Umbilical cord (tissue), 2 donors: ENCODE results near the gene THSD7B. TPM values are rescaled to one million over a fixed set of nuclear protein-coding genes. Genes with fewer than 3 reads are reported as not detected.
"Not testable (repeated sequence)": the region's sequence is repeated elsewhere in the genome, so short reads cannot be mapped to it uniquely, and the experiment has no call there.

Source experiments
- DNase-seq: peaks from one replicate; pipeline ENCODE4 v3.0.0-alpha.2; 2015; ENCODE audit warnings: low spot score
- total RNA-seq: library from RNA; depleted of rRNA; stranded (reverse); fragments of >200 nt; gene quantifications from one replicate; pipeline ENCODE4 v1.2.3, GENCODE V29; 2014; ENCODE audit warnings: low replicate concordance; ENCODE audit not compliant: insufficient read depth

The THSD7B gene
- total RNA-seq = 2.2 TPM

GRCh38 chr2:136765256-136766072 is at the start of gene THSD7B:
THSD7B (plus strand) TSS chr2:136765545; CDS start chr2:136882179, 116,634 bp downstream.
- no peak for DNase-seq

DNA sequence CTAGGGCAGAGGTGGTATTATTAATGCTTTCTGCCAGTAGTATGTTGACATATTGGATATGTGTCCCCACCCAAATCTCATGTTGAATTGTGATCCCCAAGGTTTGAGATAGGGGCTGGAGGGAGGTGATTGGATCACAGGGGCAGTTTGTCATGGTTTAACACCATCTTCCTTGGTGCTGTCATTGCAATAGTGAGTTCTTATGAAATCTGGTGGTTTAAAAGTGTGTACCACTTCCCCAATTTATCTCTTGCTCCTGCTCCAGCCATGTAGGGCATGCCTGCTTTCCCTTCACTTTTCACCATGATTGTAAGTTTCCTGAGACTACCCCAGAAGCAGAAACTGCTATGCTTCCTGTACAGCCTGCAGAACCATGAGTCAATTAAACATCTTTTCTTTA is 47.1 kb upstream of the THSD7B start:
- no peak for DNase-seq

DNA sequence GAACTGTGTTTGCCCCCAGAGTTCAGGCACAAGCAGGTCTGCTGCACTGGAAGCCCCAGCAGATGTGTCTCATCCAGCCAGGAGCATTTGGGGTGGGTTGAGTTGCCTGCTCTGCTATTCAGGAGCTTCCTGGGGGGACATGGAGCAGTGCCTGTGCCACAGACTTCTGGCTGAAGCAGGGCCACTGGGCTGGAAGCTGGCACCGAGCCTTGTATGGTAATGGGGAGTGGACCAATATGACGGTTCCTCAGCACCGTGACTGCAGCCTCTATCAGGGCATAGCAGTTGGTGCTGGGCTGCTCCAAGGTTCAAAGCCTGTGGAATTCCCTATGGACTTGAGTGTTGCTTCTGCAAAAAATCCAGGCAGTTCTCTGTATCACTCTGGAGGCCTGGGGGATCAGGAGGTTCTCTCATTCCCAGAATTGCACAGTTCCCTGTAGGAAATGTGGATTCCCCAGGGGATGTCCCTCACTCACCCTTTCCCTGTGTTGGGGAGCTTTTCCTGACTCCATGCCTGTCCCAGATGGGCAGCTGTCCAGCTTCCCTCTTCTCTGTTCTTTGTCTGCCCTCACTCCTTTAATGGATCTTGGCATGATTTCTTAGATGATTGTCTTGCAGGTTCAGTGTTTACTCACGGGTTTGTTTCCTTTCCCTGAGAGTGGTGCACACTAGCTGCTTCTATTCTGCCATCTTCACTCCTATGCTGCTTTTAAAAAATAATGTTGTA is 37.2 kb upstream of the THSD7B start:
- no peak for DNase-seq

DNA sequence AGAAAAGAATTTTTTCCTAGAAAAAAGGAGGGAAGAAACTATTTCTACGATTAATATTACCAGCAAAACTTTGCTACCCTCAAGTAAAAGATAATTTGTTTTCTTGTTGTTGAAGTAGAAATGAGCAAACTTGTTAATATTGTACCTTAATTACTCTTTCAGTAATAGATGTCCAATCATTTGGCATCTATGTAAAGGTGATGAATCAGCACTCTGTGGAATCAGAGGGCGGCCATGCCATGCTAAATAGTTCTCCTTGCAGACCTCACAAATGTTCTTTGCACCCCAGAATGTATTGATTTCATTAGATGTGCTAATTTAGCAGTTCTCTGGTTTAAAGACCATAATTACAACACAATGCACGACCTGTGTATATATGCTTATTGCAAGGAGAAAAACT is 29.1 kb upstream of the THSD7B start:
- DNase-seq = no peak

DNA sequence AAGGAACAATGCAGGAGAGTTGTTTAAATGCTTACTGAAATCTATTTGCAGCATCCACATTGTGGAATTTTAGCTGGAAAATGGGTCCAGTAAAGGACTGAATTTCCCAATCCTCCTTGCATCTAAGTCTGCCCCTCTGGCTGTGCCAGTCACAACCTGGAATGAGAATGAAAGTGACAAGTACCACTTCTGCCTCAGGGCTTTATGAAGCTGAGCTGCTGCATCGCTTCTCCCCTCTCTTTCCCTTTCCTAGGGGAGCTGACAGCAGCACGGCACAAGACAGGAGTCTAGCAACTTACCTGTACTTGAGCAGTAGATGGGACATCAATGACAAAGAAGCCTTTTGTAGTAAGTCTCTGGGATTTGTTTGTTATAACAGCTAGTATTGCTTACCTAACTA is 27.3 kb upstream of the THSD7B start:
- DNase-seq = no peak

GRCh38 chr2:136741471-136741870 is 23.9 kb upstream of the THSD7B start:
- DNase-seq = no peak

DNA sequence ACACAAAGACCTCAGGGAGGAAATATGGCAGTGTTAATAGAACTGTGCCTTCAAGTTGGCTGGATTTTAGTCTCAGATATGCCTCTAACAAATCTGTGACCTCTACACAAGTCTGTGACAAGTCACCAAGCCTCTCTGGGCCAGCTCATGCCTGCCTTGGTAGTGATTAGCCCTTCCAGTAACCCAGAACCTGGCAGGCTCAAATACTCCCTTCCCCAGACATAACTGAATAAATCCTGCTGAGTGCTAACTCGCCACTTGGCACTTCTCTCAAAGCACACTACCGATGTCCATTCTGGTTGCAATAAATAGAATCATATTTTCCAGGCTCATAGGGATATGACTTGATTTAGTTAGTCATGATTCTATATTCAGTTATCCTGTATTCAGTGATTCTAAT is 15.3 kb upstream of the THSD7B start:
- DNase-seq = no peak

- no peak for DNase-seq
These were observed 13.9 kb upstream of the THSD7B start for GRCh38 chr2:136751406-136751805.

- DNase-seq = not testable (repeated sequence)
These were observed 6.8 kb upstream of the THSD7B start for GRCh38 chr2:136758504-136758903.

- no peak for DNase-seq
These were observed 691 bp upstream of the THSD7B start for GRCh38 chr2:136764452-136765255.

DNA sequence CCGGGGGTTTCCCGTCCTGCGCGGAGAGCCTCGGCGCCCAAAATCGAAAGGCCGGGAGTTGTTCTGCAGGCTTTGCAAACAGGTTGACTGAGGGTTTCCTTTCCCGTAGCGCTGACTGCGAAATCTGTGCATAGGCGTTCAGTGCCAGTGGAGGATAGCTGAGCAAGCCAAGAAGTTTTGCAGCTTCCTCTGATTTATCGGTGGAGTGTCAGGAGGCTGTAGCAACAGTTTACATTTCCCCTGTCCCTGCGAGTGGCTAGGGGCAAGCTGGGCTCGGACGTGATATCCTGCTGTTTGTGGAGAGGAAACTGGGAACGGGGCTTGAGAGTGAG is 694 bp downstream of the THSD7B start:
- peak; percentile 7 for DNase-seq

GRCh38 chr2:136767030-136767429 is 1.7 kb downstream of the THSD7B start:
- DNase-seq = no peak

DNA sequence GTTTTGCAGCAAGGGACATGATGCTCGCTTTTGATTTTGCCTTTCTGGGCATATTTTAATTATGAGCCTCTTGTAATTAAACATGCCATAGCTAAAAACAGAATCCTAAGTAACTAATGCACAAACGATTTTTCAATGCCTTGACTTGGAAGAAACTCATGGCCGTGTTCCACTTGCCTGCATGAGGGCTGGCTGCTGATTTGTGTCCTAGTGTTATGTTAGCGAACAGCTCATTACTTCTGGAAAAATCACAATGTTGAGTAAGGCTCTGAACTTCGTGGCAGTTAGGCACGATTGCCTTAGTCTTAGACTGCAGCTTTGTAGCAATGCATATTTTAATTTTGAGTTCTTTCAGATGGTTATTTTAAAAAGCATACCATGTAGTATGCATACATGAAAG is 4.5 kb downstream of the THSD7B start:
- DNase-seq = no peak

- no peak for DNase-seq
These were observed 5.0 kb downstream of the THSD7B start for GRCh38 chr2:136770384-136770783.

- DNase-seq = no peak
These were observed 12.0 kb downstream of the THSD7B start for GRCh38 chr2:136777391-136777790.

DNA sequence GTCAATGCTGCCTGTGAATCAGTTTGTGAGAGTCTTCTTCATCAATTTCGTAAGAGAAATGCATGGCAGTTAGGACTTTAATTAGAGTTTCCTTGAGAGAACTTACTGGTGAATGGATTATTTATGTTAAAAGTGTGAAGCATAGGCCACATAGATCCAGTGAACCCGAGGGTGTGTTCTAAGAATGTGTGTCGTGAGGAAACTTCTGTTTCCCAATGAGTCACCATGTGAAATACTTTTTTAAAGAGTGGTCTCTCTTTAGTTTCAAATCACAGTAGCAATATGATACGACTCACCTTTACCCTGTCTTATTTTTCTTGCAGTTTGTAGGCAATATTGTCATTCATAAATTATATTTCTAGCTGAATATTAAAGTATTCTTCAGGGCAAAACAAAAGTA is 18.5 kb downstream of the THSD7B start:
- no peak for DNase-seq

DNA sequence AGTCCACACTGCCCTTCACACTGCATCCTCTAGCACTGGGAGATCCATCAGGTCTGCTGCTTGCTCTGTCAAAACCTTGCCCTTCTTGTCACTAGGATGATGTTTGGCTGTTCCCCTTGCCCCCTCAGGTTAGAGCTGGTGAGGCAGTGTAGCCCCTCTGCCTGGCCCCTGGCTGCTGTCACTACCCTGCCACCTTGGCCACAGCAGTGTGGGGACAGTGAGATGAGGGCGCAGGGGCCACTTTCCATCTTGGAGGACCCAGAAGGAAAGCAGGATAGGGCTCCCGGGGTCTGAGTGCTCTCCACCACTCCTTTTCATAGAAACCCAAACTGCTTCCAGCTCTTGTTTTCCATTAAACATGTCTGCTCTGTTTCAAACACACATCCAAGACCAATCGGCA is 19.9 kb downstream of the THSD7B start:
- DNase-seq = no peak

GRCh38 chr2:136787970-136788369 is 22.6 kb downstream of the THSD7B start:
- no peak for DNase-seq

DNA sequence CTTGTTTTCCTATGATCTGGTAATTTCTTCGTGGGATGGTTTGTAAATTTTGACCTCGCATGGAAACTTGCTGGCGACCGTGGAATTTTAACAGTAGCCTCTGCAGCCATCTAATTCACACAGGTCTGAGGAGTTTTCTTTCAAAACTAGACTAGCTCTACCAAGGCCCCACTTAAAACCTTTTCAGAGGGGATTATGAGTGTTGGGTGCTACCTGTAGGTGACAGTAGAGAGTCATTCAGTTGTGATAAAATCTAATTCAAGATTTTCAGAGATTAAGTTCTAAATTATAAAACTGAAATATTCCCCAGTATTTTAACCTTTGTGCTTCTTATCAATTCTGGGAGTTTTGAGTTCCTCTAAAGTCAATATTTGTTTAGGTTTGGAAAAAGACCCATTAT is 31.0 kb downstream of the THSD7B start:
- no peak for DNase-seq

GRCh38 chr2:136798766-136799165 is 33.4 kb downstream of the THSD7B start:
- no peak for DNase-seq

DNA sequence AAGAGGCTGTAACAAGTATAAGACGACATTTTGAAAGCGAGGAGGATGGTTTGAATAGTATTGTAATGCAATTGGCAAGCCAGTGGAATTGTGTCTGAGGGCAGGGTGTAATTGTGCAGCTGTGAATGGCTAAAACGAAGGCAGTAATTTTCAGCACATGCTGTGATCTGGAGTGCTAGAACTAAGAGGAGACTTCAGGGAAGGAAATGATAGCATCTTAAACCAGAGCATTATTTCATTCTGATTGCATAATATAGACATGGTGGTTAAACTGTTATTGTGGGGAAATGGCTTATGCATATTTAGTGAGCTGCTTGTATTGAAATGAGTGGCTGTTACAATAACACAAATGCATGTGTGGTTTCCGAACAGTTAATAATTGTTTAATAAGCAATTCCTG is 36.3 kb downstream of the THSD7B start:
- DNase-seq = no peak

- DNase-seq = peak; percentile 5
These were observed 44.7 kb downstream of the THSD7B start for GRCh38 chr2:136809998-136810397.
